ENCODE results near the gene PPT2.
A peak's percentile ranks its signal among the peaks of the same experiment; 100 is the strongest.

The PPT2 gene

DNA sequence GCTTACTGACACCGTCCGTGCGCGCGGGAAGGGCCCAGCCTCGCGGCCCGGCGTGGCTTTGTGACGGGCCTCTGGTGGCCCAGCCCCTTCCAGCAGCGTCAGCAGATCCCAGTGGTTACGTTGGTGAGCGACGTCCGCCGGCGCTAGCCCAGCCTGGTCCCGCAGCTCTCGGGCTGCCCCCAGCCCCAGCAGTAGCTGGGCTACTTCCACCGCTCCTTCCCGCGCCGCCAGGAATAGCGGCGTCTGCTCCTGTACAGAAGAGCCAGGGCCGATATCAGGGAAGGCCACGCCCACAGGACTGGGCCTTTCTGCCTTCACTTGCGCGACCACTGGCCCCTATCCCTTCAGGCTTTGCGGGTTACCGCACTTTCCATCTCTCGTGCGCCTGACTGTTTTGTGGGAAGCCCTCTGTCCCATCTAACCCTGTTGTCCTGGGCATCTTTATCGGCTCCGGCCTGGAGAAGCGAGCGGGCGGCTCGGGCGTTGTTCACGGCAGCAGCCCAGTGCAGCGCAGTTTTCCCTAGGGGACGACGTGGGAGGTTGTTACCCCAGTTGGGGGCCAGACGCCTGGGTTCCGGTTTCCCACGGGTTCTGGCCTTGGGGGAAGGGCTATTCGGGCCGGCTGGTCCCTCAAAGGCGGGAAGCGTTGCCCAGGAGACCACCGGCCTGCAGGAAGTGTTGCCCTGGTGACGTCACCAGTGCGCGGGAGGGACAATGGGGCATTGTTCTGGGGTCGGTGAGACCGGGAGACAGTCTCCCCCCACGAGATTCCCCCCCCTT lies 42.2 kb downstream of the PPT2 start:
- Histone ChIP-seq H3K27ac (replicated peaks) (peak overlapping the region; percentile 90), H3K27me3 (ENCODE audit: insufficient read depth, poor library complexity, severe bottlenecking) (no peaks in the 10 kb centered on the region), H3K4me3 (replicated peaks; ENCODE audit: insufficient read depth, low read length) (peak overlapping the region; percentile 61)
- peak; percentile 74 to 77 for DNase-seq (ENCODE audit: low read depth in 1 of 2, low spot score in 1 of 2)
- TF ChIP-seq, protein P1, sequence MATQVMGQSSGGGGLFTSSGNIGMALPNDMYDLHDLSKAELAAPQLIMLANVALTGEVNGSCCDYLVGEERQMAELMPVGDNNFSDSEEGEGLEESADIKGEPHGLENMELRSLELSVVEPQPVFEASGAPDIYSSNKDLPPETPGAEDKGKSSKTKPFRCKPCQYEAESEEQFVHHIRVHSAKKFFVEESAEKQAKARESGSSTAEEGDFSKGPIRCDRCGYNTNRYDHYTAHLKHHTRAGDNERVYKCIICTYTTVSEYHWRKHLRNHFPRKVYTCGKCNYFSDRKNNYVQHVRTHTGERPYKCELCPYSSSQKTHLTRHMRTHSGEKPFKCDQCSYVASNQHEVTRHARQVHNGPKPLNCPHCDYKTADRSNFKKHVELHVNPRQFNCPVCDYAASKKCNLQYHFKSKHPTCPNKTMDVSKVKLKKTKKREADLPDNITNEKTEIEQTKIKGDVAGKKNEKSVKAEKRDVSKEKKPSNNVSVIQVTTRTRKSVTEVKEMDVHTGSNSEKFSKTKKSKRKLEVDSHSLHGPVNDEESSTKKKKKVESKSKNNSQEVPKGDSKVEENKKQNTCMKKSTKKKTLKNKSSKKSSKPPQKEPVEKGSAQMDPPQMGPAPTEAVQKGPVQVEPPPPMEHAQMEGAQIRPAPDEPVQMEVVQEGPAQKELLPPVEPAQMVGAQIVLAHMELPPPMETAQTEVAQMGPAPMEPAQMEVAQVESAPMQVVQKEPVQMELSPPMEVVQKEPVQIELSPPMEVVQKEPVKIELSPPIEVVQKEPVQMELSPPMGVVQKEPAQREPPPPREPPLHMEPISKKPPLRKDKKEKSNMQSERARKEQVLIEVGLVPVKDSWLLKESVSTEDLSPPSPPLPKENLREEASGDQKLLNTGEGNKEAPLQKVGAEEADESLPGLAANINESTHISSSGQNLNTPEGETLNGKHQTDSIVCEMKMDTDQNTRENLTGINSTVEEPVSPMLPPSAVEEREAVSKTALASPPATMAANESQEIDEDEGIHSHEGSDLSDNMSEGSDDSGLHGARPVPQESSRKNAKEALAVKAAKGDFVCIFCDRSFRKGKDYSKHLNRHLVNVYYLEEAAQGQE (IDR thresholded peaks at IDR 0.05; ENCODE audit: insufficient replicate concordance, low read depth) = no peak
- no peak for TF ChIP-seq SPI1 (IDR thresholded peaks at IDR 0.05; ENCODE audit: borderline replicate concordance, low read depth)
- TF ChIP-seq POLR2AphosphoS5 (IDR thresholded peaks at IDR 0.05; ENCODE audit: low read depth) = peak; percentile 90

DNA sequence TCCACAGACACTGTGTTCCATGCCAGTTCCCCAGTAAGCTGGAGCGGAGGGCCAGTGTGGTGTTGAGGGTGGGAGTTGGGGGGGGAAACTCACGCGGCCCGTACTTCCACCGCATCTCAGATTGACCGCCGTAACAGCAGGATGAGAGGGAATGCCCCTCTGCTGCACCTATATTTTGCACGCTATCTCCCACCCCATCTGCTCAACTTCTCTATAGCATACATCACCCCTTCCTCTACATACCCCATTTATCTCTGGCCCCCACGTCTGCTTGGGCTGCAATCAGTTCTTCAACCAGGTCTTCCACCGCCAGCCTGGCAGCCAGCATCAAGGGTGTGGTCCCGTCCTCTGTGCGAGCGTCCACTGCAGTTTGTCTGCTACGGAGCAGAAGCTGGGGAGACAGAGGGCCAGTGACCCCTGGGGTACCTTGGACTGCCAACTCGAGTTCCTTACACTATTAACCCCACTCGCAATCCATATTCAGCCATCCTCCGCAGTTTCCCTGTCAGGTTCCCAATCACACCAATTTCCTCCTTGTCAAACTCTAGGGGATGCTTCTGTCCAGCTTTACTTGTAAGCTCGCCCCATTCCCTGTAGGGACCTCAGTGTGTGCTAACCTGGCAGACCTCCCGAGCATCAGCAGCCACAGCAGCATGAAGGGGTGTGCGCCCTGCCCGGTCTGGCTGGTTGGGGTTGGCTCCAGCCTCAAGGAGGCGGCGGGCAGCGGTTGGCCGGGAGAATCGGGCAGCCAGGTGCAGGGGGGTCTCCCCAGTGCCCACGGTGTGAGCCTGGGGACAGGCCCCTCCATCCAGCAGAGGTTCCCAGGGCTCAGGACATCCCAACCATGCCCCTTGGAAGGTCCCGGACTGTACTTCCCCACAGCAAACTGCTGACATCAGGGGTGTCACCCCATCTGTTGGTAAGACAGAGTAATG lies 43.0 kb downstream of the PPT2 start:
- H3K27me3 ChIP-seq (ENCODE audit: insufficient read depth, poor library complexity, severe bottlenecking) = no peaks in the 10 kb centered on the region
- DNase-seq (ENCODE audit: low read depth in 1 of 2, low spot score in 1 of 2) = peak in 1 of 2 experiments; percentile 60
- H3K4me3 ChIP-seq (replicated peaks; ENCODE audit: insufficient read depth, low read length) = peak overlapping the region; percentile 61
- TF ChIP-seq SPI1 (IDR thresholded peaks at IDR 0.05; ENCODE audit: borderline replicate concordance, low read depth) (peak; percentile 4; the same call in 1 of the 2 replicates), GABPA (IDR thresholded peaks at IDR 0.05; ENCODE audit: low read depth) (no peak)
- TF ChIP-seq, protein P2, sequence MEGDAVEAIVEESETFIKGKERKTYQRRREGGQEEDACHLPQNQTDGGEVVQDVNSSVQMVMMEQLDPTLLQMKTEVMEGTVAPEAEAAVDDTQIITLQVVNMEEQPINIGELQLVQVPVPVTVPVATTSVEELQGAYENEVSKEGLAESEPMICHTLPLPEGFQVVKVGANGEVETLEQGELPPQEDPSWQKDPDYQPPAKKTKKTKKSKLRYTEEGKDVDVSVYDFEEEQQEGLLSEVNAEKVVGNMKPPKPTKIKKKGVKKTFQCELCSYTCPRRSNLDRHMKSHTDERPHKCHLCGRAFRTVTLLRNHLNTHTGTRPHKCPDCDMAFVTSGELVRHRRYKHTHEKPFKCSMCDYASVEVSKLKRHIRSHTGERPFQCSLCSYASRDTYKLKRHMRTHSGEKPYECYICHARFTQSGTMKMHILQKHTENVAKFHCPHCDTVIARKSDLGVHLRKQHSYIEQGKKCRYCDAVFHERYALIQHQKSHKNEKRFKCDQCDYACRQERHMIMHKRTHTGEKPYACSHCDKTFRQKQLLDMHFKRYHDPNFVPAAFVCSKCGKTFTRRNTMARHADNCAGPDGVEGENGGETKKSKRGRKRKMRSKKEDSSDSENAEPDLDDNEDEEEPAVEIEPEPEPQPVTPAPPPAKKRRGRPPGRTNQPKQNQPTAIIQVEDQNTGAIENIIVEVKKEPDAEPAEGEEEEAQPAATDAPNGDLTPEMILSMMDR (IDR thresholded peaks at IDR 0.05; ENCODE audit: insufficient read depth, low read length) = no peak
- TF ChIP-seq, protein P1 (IDR thresholded peaks at IDR 0.05; ENCODE audit: insufficient replicate concordance, low read depth) = no peak
- H3K27ac ChIP-seq (replicated peaks) = peak overlapping the region; percentile 90

DNA sequence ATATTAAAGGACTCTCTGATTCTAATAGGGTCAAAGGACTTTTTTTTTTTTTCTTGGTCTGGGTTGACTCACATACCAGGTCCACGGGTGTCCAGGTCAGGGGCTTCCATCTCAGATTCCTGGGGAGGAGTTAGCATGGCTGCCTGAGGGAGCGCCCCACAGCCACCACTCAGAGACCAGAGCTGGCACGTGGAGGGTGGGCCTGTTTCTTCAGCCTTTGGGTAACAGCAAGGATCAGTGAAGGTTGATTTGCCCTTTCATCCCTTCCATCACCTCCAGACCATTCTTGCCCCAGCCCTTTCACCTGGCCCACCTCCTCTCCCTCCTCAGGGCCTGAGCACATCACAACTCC lies 44.4 kb downstream of the PPT2 start:
- no peak for DNase-seq (ENCODE audit: low read depth in 1 of 2, low spot score in 1 of 2)
- TF ChIP-seq SPI1 (IDR thresholded peaks at IDR 0.05; ENCODE audit: borderline replicate concordance, low read depth) (no peak), GABPA (IDR thresholded peaks at IDR 0.05; ENCODE audit: low read depth) (no peak), POLR2AphosphoS5 (IDR thresholded peaks at IDR 0.05; ENCODE audit: low read depth) (no peak)
- TF ChIP-seq, protein P1 (IDR thresholded peaks at IDR 0.05; ENCODE audit: insufficient replicate concordance, low read depth) = no peak
- TF ChIP-seq, protein P2 (IDR thresholded peaks at IDR 0.05; ENCODE audit: insufficient read depth, low read length) = no peak

More for the DNA sequence above, 44.4 kb downstream of the PPT2 start:
- Histone ChIP-seq H3K27ac (replicated peaks) (no peak overlapping the region), H3K4me3 (replicated peaks; ENCODE audit: insufficient read depth, low read length) (no peak overlapping the region), H3K27me3 (ENCODE audit: insufficient read depth, poor library complexity, severe bottlenecking) (no peaks in the 10 kb centered on the region)
